HepG2 (cell line): ENCODE results near the gene THOP1. TPM values are rescaled to one million over a fixed set of nuclear protein-coding genes. Genes with fewer than 3 reads are reported as not detected.

Experiments used
- ATM ChIP-seq: fragments of 450-650 bp; IDR thresholded peaks from 2 replicates; pipeline ENCODE4 v1.7.1; 2017; ENCODE audit warnings: mild to moderate bottlenecking, borderline replicate concordance
- DZIP1 ChIP-seq: sonication (generic); formaldehyde crosslinking; IDR thresholded peaks from 2 replicates; pipeline ENCODE4 v1.5.0; 2020; ENCODE audit warnings: mild to moderate bottlenecking, missing genetic modification reagents
- FOXA3 ChIP-seq: IDR thresholded peaks from 2 replicates; pipeline ENCODE4 v1.6.1; 2016; ENCODE audit warnings: missing genetic modification reagents, missing compliant biosample characterization
- FOXO1 ChIP-seq: sonication (generic); formaldehyde crosslinking; IDR thresholded peaks from 2 replicates; pipeline ENCODE4 v1.4.0; 2020; ENCODE audit warnings: missing genetic modification reagents
- HES4 ChIP-seq: sonication (generic); formaldehyde crosslinking; IDR thresholded peaks from 2 replicates; pipeline ENCODE4 v1.9.0; 2021; ENCODE audit warnings: mild to moderate bottlenecking, missing genetic modification reagents, borderline replicate concordance
- HOXD1 ChIP-seq: sonication (generic); formaldehyde crosslinking; IDR thresholded peaks from 2 replicates; pipeline ENCODE4 v1.5.0; 2020; ENCODE audit warnings: missing genetic modification reagents
- MAFK ChIP-seq, 2 experiments: IDR thresholded peaks in 1 of 2; conservative IDR thresholded peaks in 1 of 2; 2 replicates each; pipeline ENCODE4 v1.6.1; 2011; ENCODE audit warnings: improper control_type of control experiment in 2 of 2, low read length in 2 of 2
- PHF20 ChIP-seq: sonication (generic); formaldehyde crosslinking; IDR thresholded peaks from 2 replicates; pipeline ENCODE4 v1.5.0; 2020; ENCODE audit warnings: mild to moderate bottlenecking, missing genetic modification reagents
- SP1 ChIP-seq, 2 experiments: fragments of 450-650 bp in 1 of 2; sonication (generic) in 1 of 2; formaldehyde crosslinking in 1 of 2; IDR thresholded peaks; 2 replicates each; pipeline versions ENCODE4 v1.4.0 to v1.6.1; 2016 to 2020; ENCODE audit warnings: missing genetic modification reagents in 1 of 2
- SP140L ChIP-seq: sonication (generic); formaldehyde crosslinking; IDR thresholded peaks from 2 replicates; pipeline ENCODE4 v1.4.0; 2020; ENCODE audit warnings: missing genetic modification reagents, borderline replicate concordance
- SUZ12 ChIP-seq: fragments of 150-350 bp; IDR thresholded peaks from 2 replicates; pipeline ENCODE4 v1.6.1; 2014; ENCODE audit warnings: low read depth, low read length
- U2AF2 ChIP-seq: fragments of 200-400 bp; formaldehyde crosslinking; IDR thresholded peaks from 2 replicates; pipeline ENCODE4 v1.6.1; 2017; ENCODE audit warnings: low read depth, mild to moderate bottlenecking, low read length
- ZNF256 ChIP-seq: sonication (generic); formaldehyde crosslinking; conservative IDR thresholded peaks from 2 replicates; pipeline ENCODE4 v1.4.0; 2020; ENCODE audit warnings: missing genetic modification reagents
- ZNF362 ChIP-seq: sonication (generic); formaldehyde crosslinking; IDR thresholded peaks from 2 replicates; pipeline ENCODE4 v1.4.0; 2020; ENCODE audit warnings: missing genetic modification reagents, mild to moderate bottlenecking, borderline replicate concordance
- polyA plus RNA-seq, 8 experiments: library from polyadenylated mRNA; depleted of rRNA in 3 of 8; stranded (reverse) in 7 of 8; unstranded in 1 of 8; fragments of >200 nt; fragmentation: Illumina TruSeq in 4 of 8; extraction: Trizol in 4 of 8; gene quantifications; 2 replicates each; pipeline versions ENCODE4 v1.2.1 to v1.2.3, GENCODE V29; 2011 to 2016; ENCODE audit warnings: low read depth in 4 of 8, missing spikeins in 1 of 8, mixed read lengths in 1 of 8; ENCODE audit not compliant: insufficient read depth in 1 of 8
- total RNA-seq, 5 experiments: library from RNA; depleted of rRNA; stranded (reverse); fragments of >200 nt; fragmentation: Illumina TruSeq; extraction: Trizol; gene quantifications; 2 replicates each; pipeline ENCODE4 v1.2.3, GENCODE V29; 2016; ENCODE audit warnings: low read depth in 1 of 5
- TF ChIP-seq, protein P1 (sequence below): sonication (generic); formaldehyde crosslinking; IDR thresholded peaks from 2 replicates; pipeline ENCODE4 v1.4.0; 2020; ENCODE audit warnings: mild to moderate bottlenecking, missing genetic modification reagents
- TF ChIP-seq, protein P2 (sequence below): IDR thresholded peaks from 2 replicates; pipeline ENCODE4 v1.6.1; 2016; ENCODE audit warnings: missing biosample characterization, missing genetic modification reagents, low read depth

THOP1 gene
- total and polyA plus RNA-seq, 2 of the 13 experiments (the other 11 are each of a cell fraction or from before 2014, with no cell fraction given): 74.4 to 116 TPM

GRCh38 chr19:2840794-2841791 lies 55.8 kb downstream of the THOP1 start, which contains the start of gene ZNF555 (continued):
- TF ChIP-seq ZNF256 (CRISPR knock-in tag) (0 out of 2 replicates have a peak, but pooled peaks have one; percentile 68), PHF20 (CRISPR knock-in tag) (peak; percentile 55), U2AF2 (no peak), FOXA3 (CRISPR knock-in tag) (no peak), ZNF362 (CRISPR knock-in tag) (peak; percentile 60; the same call in 1 of the 2 replicates), HOXD1 (CRISPR knock-in tag) (peak; percentile 77), SP140L (no peak), MAFK (conservative IDR thresholded peaks at IDR 0.05 in 1 of 2, IDR thresholded peaks at IDR 0.05 in 1 of 2; ENCODE audit: low read length in 2 of 2) (no peak), HES4 (CRISPR knock-in tag) (0 out of 2 replicates have a peak, but pooled peaks have one; percentile 47), SP1 (IDR thresholded peaks at IDR 0.05) (0 out of 2 replicates have a peak, but pooled peaks have one; percentile 8), SP1 (CRISPR knock-in tag; IDR thresholded peaks at IDR 0.05) (peak; percentile 48), ATM (no peak), SUZ12 (no peak), FOXO1 (CRISPR knock-in tag) (peak; percentile 18; the same call in 1 of the 2 replicates), DZIP1 (CRISPR knock-in tag) (no peak)
- TF ChIP-seq, protein P1, sequence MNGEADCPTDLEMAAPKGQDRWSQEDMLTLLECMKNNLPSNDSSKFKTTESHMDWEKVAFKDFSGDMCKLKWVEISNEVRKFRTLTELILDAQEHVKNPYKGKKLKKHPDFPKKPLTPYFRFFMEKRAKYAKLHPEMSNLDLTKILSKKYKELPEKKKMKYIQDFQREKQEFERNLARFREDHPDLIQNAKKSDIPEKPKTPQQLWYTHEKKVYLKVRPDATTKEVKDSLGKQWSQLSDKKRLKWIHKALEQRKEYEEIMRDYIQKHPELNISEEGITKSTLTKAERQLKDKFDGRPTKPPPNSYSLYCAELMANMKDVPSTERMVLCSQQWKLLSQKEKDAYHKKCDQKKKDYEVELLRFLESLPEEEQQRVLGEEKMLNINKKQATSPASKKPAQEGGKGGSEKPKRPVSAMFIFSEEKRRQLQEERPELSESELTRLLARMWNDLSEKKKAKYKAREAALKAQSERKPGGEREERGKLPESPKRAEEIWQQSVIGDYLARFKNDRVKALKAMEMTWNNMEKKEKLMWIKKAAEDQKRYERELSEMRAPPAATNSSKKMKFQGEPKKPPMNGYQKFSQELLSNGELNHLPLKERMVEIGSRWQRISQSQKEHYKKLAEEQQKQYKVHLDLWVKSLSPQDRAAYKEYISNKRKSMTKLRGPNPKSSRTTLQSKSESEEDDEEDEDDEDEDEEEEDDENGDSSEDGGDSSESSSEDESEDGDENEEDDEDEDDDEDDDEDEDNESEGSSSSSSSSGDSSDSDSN: peak; percentile 83
- TF ChIP-seq, protein P2, sequence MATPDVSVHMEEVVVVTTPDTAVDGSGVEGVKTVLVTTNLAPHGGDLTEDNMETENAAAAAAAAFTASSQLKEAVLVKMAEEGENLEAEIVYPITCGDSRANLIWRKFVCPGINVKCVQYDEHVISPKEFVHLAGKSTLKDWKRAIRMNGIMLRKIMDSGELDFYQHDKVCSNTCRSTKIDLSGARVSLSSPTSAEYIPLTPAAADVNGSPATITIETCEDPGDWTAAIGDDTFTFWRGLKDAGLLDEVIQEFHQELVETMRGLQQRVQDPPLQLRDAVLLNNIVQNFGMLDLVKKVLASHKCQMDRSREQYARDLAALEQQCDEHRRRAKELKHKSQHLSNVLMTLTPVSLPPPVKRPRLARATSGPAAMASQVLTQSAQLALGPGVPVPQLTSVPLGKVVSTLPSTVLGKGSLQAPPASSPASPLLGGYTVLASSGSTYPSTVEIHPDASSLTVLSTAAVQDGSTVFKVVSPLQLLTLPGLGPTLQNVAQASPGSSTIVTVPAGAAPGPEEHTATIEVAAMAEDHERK (CRISPR knock-in tag): peak; percentile 66
